Measurements from ENCODE around the gene MAP1B.

MAP1B gene

GRCh38 chr5:72208324-72208926 is 101.2 kb downstream of the MAP1B start:
- DNase-seq (ENCODE audit: low read depth in 2 of 2): no peak

DNA sequence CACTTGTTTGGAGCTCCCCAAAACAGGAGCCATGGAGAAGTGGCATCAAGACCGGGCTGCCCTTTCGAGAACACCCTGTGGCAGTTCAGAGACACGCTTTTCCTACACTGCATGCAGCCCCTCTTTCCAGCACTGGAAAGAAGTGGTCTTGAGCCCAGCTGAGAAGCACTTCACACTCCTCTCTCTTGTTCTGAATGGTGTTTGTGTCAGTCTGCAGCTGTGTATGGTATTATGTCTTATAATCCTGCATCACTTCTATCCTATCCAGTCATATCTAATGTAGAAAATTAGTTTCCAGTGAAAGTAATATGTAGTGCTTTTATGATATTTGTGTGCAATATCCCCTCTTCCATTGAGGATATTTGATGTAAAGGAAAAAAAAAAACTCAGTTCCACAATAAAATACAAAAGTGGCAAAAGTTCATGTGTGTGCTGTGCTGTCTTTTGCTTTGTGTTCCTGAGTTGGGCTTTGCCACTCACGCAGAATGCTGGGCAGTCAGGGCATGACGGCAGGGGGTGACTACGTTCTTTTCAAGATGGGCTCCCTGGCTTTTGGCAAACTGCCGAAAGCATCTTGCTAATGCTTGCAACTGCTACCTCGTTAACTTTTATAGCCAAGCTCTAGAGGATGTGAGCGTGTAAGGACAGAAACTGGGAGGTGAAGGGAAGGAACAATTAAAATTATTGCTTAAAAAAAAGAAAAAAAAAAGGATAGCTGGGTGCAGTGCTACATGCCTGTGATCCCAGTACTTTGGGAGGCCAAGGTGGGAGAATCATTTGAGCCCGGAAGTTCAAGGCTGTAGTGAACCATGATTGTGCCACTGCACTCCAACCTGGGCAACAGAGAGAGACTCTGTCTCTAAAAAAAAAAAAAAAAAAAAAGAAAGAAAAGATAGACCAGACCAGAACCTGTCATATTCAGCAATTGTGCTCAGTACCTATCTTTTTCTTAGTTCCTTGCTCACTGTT is 102.2 kb downstream of the MAP1B start:
- TF ChIP-seq, protein P1, sequence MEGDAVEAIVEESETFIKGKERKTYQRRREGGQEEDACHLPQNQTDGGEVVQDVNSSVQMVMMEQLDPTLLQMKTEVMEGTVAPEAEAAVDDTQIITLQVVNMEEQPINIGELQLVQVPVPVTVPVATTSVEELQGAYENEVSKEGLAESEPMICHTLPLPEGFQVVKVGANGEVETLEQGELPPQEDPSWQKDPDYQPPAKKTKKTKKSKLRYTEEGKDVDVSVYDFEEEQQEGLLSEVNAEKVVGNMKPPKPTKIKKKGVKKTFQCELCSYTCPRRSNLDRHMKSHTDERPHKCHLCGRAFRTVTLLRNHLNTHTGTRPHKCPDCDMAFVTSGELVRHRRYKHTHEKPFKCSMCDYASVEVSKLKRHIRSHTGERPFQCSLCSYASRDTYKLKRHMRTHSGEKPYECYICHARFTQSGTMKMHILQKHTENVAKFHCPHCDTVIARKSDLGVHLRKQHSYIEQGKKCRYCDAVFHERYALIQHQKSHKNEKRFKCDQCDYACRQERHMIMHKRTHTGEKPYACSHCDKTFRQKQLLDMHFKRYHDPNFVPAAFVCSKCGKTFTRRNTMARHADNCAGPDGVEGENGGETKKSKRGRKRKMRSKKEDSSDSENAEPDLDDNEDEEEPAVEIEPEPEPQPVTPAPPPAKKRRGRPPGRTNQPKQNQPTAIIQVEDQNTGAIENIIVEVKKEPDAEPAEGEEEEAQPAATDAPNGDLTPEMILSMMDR (IDR thresholded peaks at IDR 0.05; ENCODE audit: low read depth, low read length): no peak
- no peak overlapping the region for H3K4me3 ChIP-seq (replicated peaks in 1 of 2; ENCODE audit: low read depth in 2 of 2, low read length in 2 of 2)
- peak in 1 of 2 donors; percentile 14 for DNase-seq (ENCODE audit: low read depth in 2 of 2)

More at GRCh38 chr5:72208324-72208926, 101.2 kb downstream of the MAP1B start:
- no peak overlapping the region for H3K4me3 ChIP-seq (replicated peaks in 1 of 2; ENCODE audit: low read depth in 2 of 2, low read length in 2 of 2)
- TF ChIP-seq, protein P1 (IDR thresholded peaks at IDR 0.05; ENCODE audit: low read depth, low read length): no peak

DNA sequence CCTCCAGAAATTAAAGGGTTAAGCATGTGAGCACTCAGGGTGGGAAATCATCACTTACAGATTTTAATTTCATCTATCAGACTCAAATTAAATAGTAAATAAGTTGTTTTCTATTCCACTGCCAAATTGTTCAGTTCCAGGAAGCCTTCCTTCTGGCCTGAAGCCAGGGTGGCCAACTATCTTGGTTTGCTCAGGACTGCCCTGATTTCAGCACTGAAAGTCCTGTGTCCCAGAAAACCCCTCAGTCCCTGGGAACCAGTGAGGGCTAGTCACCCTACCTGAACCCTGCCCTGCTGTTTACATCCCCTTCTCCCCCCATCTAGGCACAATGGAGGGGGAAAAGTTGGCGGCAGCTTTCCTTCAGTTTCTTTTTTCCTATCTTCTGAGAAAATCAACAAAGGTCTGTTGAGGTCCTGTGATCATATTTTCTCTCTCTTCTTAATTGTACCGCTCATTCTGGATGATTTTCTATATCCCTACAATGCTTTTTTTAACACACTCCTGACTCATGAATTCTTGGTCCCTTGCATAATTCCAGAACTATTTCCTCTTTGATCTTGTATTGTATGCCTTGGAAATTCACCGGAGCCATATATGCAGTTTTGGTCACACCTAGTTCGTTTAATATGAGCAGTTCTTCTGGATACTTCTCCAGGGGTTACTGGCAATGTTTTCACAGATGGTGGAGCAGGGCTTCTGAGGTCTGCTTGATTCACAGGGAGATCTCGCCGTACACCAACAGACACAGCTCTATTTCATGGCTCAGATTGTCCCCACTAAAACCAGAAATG is 103.8 kb downstream of the MAP1B start:
- DNase-seq (ENCODE audit: low read depth in 2 of 2): peak; percentile 73 to 92
- TF ChIP-seq, protein P1 (IDR thresholded peaks at IDR 0.05; ENCODE audit: low read depth, low read length): no peak
- peak overlapping the region in 1 of 2 donors; percentile 34 for H3K4me3 ChIP-seq (replicated peaks in 1 of 2; ENCODE audit: low read depth in 2 of 2, low read length in 2 of 2)

DNA sequence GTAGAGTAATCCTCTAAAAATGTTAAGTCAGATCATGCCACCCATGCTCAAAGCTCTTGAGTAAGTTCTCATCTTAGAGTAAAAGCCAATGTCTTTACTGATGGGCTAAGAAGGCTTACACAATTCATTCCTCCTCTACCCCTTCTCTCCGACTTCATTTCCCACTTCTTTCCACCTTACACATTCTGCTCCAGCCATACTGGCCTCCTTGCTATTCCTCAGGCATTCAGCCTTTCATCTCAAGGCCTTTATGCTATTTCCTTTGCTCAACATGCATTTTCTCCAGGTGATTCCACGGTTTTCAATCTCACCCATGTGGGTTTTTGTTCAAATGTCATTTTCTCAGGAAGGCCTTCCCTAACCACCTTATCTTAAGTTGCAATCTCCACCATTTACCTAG is 104.9 kb downstream of the MAP1B start:
- TF ChIP-seq, protein P1 (IDR thresholded peaks at IDR 0.05; ENCODE audit: low read depth, low read length): no peak
- H3K4me3 ChIP-seq (replicated peaks in 1 of 2; ENCODE audit: low read depth in 2 of 2, low read length in 2 of 2): no peak overlapping the region
- peak in 1 of 2 donors; percentile 33 for DNase-seq (ENCODE audit: low read depth in 2 of 2)

DNA sequence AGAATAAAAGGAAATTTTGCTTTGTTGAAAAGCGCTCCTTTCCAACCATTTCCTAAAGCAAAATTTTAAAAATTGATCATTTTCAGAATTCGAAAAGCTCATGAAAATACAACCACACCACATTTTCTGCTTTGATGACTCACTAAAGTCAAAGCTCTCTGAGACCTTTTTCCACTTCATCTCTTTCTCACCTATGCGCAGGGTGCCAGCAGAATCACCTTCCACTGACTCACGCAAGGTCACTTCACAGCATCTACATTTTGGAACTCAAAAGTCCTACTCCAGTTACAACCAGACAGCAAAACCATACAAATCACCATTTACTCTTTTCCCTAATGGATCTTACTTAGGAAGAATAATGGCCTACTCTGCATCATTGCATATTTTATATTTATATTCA is 106.2 kb downstream of the MAP1B start:
- TF ChIP-seq, protein P1 (IDR thresholded peaks at IDR 0.05; ENCODE audit: low read depth, low read length): no peak
- no peak for DNase-seq (ENCODE audit: low read depth in 2 of 2)
- H3K4me3 ChIP-seq (replicated peaks in 1 of 2; ENCODE audit: low read depth in 2 of 2, low read length in 2 of 2): no peak overlapping the region

- TF ChIP-seq, protein P1 (IDR thresholded peaks at IDR 0.05; ENCODE audit: low read depth, low read length): no peak
- H3K4me3 ChIP-seq (replicated peaks in 1 of 2; ENCODE audit: low read depth in 2 of 2, low read length in 2 of 2): no peak overlapping the region
- DNase-seq (ENCODE audit: low read depth in 2 of 2): no peak
Observed at GRCh38 chr5:72214168-72214567, 106.9 kb downstream of the MAP1B start.

All from cardiac fibroblast (primary cell).